HepG2 (cell line): Measurements from ENCODE around the gene PSMB3. TPM values are rescaled to one million over a fixed set of nuclear protein-coding genes. Genes with fewer than 3 reads are reported as not detected.

Source experiments
- BCL6 ChIP-seq: IDR thresholded peaks from 2 replicates; pipeline ENCODE4 v1.6.1; 2016; ENCODE audit warnings: missing genetic modification reagents, missing compliant biosample characterization
- CAMTA2 ChIP-seq: sonication (generic); formaldehyde crosslinking; IDR thresholded peaks from 2 replicates; pipeline ENCODE4 v1.4.0; 2020; ENCODE audit warnings: mild to moderate bottlenecking, missing genetic modification reagents, borderline replicate concordance
- CENPX ChIP-seq: sonication (generic); formaldehyde crosslinking; IDR thresholded peaks from 2 replicates; pipeline ENCODE4 v1.9.0; 2021; ENCODE audit warnings: mild to moderate bottlenecking, missing genetic modification reagents, moderate library complexity
- DR1 ChIP-seq: sonication (generic); formaldehyde crosslinking; IDR thresholded peaks from 2 replicates; pipeline ENCODE4 v1.8.0; 2021; ENCODE audit warnings: mild to moderate bottlenecking, missing genetic modification reagents, inconsistent platforms
- FOXP1 ChIP-seq, 2 experiments: fragments of 450-650 bp in 1 of 2; IDR thresholded peaks; 2 replicates each; pipeline ENCODE4 v1.6.1; 2017 to 2018; ENCODE audit warnings: antibody characterized with exemption in 1 of 2
- HCFC1 ChIP-seq: fragments of 150-350 bp; IDR thresholded peaks from 2 replicates; pipeline ENCODE4 v1.6.1; 2014; ENCODE audit warnings: low read depth, low read length
- HMG20A ChIP-seq: IDR thresholded peaks from 2 replicates; pipeline ENCODE4 v1.6.1; 2016; ENCODE audit warnings: borderline replicate concordance
- HNRNPH1 ChIP-seq: fragments of 200-400 bp; formaldehyde crosslinking; optimal IDR thresholded peaks from 2 replicates; pipeline ENCODE3; 2017; ENCODE audit warnings: mild to moderate bottlenecking, low read depth, low read length
- HNRNPUL1 ChIP-seq: fragments of 200-400 bp; formaldehyde crosslinking; IDR thresholded peaks from 2 replicates; pipeline ENCODE4 v1.6.1; 2017; ENCODE audit warnings: low read depth, mild to moderate bottlenecking, low read length, moderate library complexity
- KAT8 ChIP-seq: IDR thresholded peaks from 2 replicates; pipeline ENCODE4 v1.6.1; 2016; ENCODE audit warnings: missing genetic modification reagents, missing compliant biosample characterization
- KDM1A ChIP-seq: IDR thresholded peaks from 2 replicates; pipeline ENCODE4 v1.6.1; 2016; ENCODE audit warnings: missing compliant biosample characterization
- KDM5B ChIP-seq: sonication (generic); formaldehyde crosslinking; IDR thresholded peaks from 2 replicates; pipeline ENCODE4 v1.4.0; 2020; ENCODE audit warnings: missing genetic modification reagents, mild to moderate bottlenecking, borderline replicate concordance
- KLF9 ChIP-seq: IDR thresholded peaks from 2 replicates; pipeline ENCODE4 v1.6.1; 2016; ENCODE audit warnings: low read depth
- MTERF4 ChIP-seq: sonication (generic); formaldehyde crosslinking; IDR thresholded peaks from 2 replicates; pipeline ENCODE4 v1.8.0; 2023; ENCODE audit warnings: mild to moderate bottlenecking, missing genetic modification reagents
- RBAK ChIP-seq: sonication (generic); formaldehyde crosslinking; IDR thresholded peaks from 2 replicates; pipeline ENCODE4 v1.5.1; 2020; ENCODE audit warnings: mild to moderate bottlenecking, missing genetic modification reagents
- SALL1 ChIP-seq: sonication (generic); formaldehyde crosslinking; IDR thresholded peaks from 2 replicates; pipeline ENCODE4 v1.8.0; 2022; ENCODE audit warnings: mild to moderate bottlenecking, missing genetic modification reagents
- SRSF4 ChIP-seq: fragments of 200-400 bp; formaldehyde crosslinking; IDR thresholded peaks from one replicate; pipeline ENCODE4 v1.6.1; 2018; ENCODE audit warnings: mild to moderate bottlenecking, low read depth, low read length, moderate library complexity; ENCODE audit not compliant: poor library complexity, severe bottlenecking
- TFAP4 ChIP-seq: sonication (generic); IDR thresholded peaks from 2 replicates; pipeline ENCODE4 v1.6.1; 2016; ENCODE audit warnings: low read depth, borderline replicate concordance
- TGIF2 ChIP-seq: IDR thresholded peaks from 2 replicates; pipeline ENCODE4 v1.6.1; 2016; ENCODE audit warnings: control low read depth, missing compliant biosample characterization
- ZBTB10 ChIP-seq: sonication (generic); formaldehyde crosslinking; IDR thresholded peaks from 2 replicates; pipeline ENCODE4 v1.4.0; 2020; ENCODE audit warnings: missing genetic modification reagents, borderline replicate concordance
- ZBTB21 ChIP-seq: sonication (generic); formaldehyde crosslinking; IDR thresholded peaks from 2 replicates; pipeline ENCODE4 v1.4.0; 2020; ENCODE audit warnings: missing genetic modification reagents
- ZFP62 ChIP-seq: sonication (generic); formaldehyde crosslinking; IDR thresholded peaks from 2 replicates; pipeline ENCODE4 v1.4.0; 2020; ENCODE audit warnings: missing genetic modification reagents
- ZNF17 ChIP-seq: sonication (generic); formaldehyde crosslinking; IDR thresholded peaks from 2 replicates; pipeline ENCODE4 v1.5.0; 2020; ENCODE audit warnings: mild to moderate bottlenecking, missing genetic modification reagents
- ZNF382 ChIP-seq: sonication (generic); formaldehyde crosslinking; IDR thresholded peaks from 2 replicates; pipeline ENCODE4 v1.5.0; 2020; ENCODE audit warnings: missing genetic modification reagents, mild to moderate bottlenecking, borderline replicate concordance
- ZNF44 ChIP-seq: sonication (generic); formaldehyde crosslinking; IDR thresholded peaks from 2 replicates; pipeline ENCODE4 v1.5.1; 2020; ENCODE audit warnings: mild to moderate bottlenecking, missing genetic modification reagents
- ZNF629 ChIP-seq: sonication (generic); formaldehyde crosslinking; conservative IDR thresholded peaks from 2 replicates; pipeline ENCODE4 v1.5.0; 2020; ENCODE audit warnings: missing genetic modification reagents
- ZNF7 ChIP-seq: IDR thresholded peaks from 2 replicates; pipeline ENCODE4 v1.6.1; 2016; ENCODE audit warnings: missing biosample characterization, missing genetic modification reagents
- ZNF782 ChIP-seq: sonication (generic); formaldehyde crosslinking; IDR thresholded peaks from 2 replicates; pipeline ENCODE4 v1.4.0; 2020; ENCODE audit warnings: missing genetic modification reagents, mild to moderate bottlenecking, borderline replicate concordance
- polyA plus RNA-seq, 8 experiments: library from polyadenylated mRNA; depleted of rRNA in 3 of 8; stranded (reverse) in 7 of 8; unstranded in 1 of 8; fragments of >200 nt; fragmentation: Illumina TruSeq in 4 of 8; extraction: Trizol in 4 of 8; gene quantifications; 2 replicates each; pipeline versions ENCODE4 v1.2.1 to v1.2.3, GENCODE V29; 2011 to 2016; ENCODE audit warnings: low read depth in 4 of 8, missing spikeins in 1 of 8, mixed read lengths in 1 of 8; ENCODE audit not compliant: insufficient read depth in 1 of 8
- total RNA-seq, 5 experiments: library from RNA; depleted of rRNA; stranded (reverse); fragments of >200 nt; fragmentation: Illumina TruSeq; extraction: Trizol; gene quantifications; 2 replicates each; pipeline ENCODE4 v1.2.3, GENCODE V29; 2016; ENCODE audit warnings: low read depth in 1 of 5

Gene PSMB3
- total and polyA plus RNA-seq, 2 of the 13 experiments (the other 11 are each of a cell fraction or from before 2014, with no cell fraction given) = 366 to 517 TPM

GRCh38 chr17:38746004-38746848 is 6.3 kb upstream of the PSMB3 start (continued):
- TF ChIP-seq SRSF4 (no peak), ZNF7 (CRISPR knock-in tag) (no peak), ZBTB10 (CRISPR knock-in tag) (no peak), ZNF782 (CRISPR knock-in tag) (no peak), HNRNPUL1 (no peak), ZBTB21 (CRISPR knock-in tag) (0 out of 2 replicates have a peak, but pooled peaks have one; percentile 34), ZFP62 (CRISPR knock-in tag) (no peak), SALL1 (CRISPR knock-in tag) (peak; percentile 97), KAT8 (CRISPR knock-in tag) (peak; percentile 81), MTERF4 (no peak; the same call in 1 of the 2 replicates), ZNF17 (CRISPR knock-in tag) (no peak), KDM1A (CRISPR knock-in tag) (peak; percentile 82; the same call in 1 of the 2 replicates), BCL6 (CRISPR knock-in tag) (peak; percentile 77), ZNF629 (CRISPR knock-in tag) (peak; percentile 40; the same call in 1 of the 2 replicates), HMG20A (CRISPR knock-in tag) (peak; percentile 52; the same call in 1 of the 2 replicates), RBAK (CRISPR knock-in tag) (no peak), ZNF44 (CRISPR knock-in tag) (no peak), KDM5B (no peak; the same call in 1 of the 2 replicates), CENPX (no peak), TGIF2 (CRISPR knock-in tag) (peak; percentile 31), ZNF382 (CRISPR knock-in tag) (no peak), TFAP4 (peak; percentile 46; the same call in 1 of the 2 replicates), DR1 (no peak), CAMTA2 (CRISPR knock-in tag) (no peak), HCFC1 (no peak), HNRNPH1 (no peak), FOXP1 (IDR thresholded peaks at IDR 0.05) (peak; percentile 62; the same call in 1 of the 2 replicates), FOXP1 (CRISPR knock-in tag; IDR thresholded peaks at IDR 0.05) (peak; percentile 68), KLF9 (CRISPR knock-in tag) (peak; percentile 79; the same call in 1 of the 2 replicates)
